H1 (cell line): Measurements from ENCODE around the gene TRMT13. TPM values are rescaled to one million over a fixed set of nuclear protein-coding genes. Genes with fewer than 3 reads are reported as not detected.
A peak's percentile ranks its signal among the peaks of the same experiment; 100 is the strongest.

ENCODE experiments used
- CTCF ChIA-PET: fragments of 300-600 bp; sonication (Branson Sonifier 250); formaldehyde crosslinking; loops from one replicate; lab custom pipeline; 2021; ENCODE audit not compliant: partially characterized antibody; lab: Charles Lee
- POLR2A ChIA-PET: fragments of 300-600 bp; sonication (Branson Sonifier 250); formaldehyde crosslinking; loops from one replicate; lab custom pipeline; 2021; ENCODE audit warnings: inconsistent platforms; ENCODE audit not compliant: partially characterized antibody; lab: Charles Lee
- DNase-seq, 2 experiments: peaks; one replicate each; pipeline versions ENCODE4 v3.0.0 to v3.0.0-alpha.2; 2010 to 2022; ENCODE audit warnings: low spot score in 2 of 2, low read depth in 1 of 2, mixed read lengths in 1 of 2
- FAIRE-seq: peaks from 2 replicates; lab custom pipeline; 2011; peaks lifted over from hg19 to GRCh38; lab: Jason Lieb, UNC
- H2AFZ ChIP-seq: 2 replicates; pipeline ENCODE4 v1.8.1; 2012; ENCODE audit warnings: low read length, inconsistent platforms
- H2AK5ac ChIP-seq: 2 replicates; pipeline ENCODE4 v1.6.1; 2013; ENCODE audit warnings: low read depth, low read length
- H2BK120ac ChIP-seq: replicated peaks from 2 replicates; pipeline ENCODE3; 2013; ENCODE audit warnings: low read depth, low read length, inconsistent platforms
- H2BK12ac ChIP-seq: 2 replicates; pipeline ENCODE4 v1.6.1; 2013; ENCODE audit warnings: low read depth, low read length
- H2BK15ac ChIP-seq: 2 replicates; pipeline ENCODE4 v1.6.1; 2013; ENCODE audit warnings: low read length
- H2BK20ac ChIP-seq: 2 replicates; pipeline ENCODE4 v1.6.1; 2013; ENCODE audit warnings: low read length
- H2BK5ac ChIP-seq: 2 replicates; pipeline ENCODE4 v1.6.1; 2013; ENCODE audit warnings: low read depth, low read length
- H3K14ac ChIP-seq: 2 replicates; pipeline ENCODE4 v1.6.1; 2013; ENCODE audit warnings: inconsistent platforms; ENCODE audit not compliant: insufficient read length
- H3K18ac ChIP-seq: 2 replicates; pipeline ENCODE4 v1.6.1; 2013; ENCODE audit warnings: low read length; ENCODE audit errors: extremely low read depth
- H3K23ac ChIP-seq: 2 replicates; pipeline ENCODE4 v1.6.1; 2013; ENCODE audit warnings: inconsistent platforms; ENCODE audit not compliant: insufficient read length
- H3K23me2 ChIP-seq: 2 replicates; pipeline ENCODE4 v1.6.1; 2013; ENCODE audit warnings: low read depth, low read length
- H3K27ac ChIP-seq: 2 replicates; pipeline ENCODE4 v1.6.1; 2011; ENCODE audit warnings: low read depth, low read length, inconsistent platforms
- H3K27me3 ChIP-seq, 4 experiments: replicated peaks in 1 of 4; 1 replicate in 1 of 4; 2 replicates in 3 of 4; pipeline versions ENCODE4 v1.6.1 to v1.8.1; 2011 to 2013; ENCODE audit warnings: low read length in 3 of 4, mild to moderate bottlenecking in 3 of 4, inconsistent platforms in 2 of 4, mixed read lengths in 2 of 4, moderate library complexity in 1 of 4; ENCODE audit not compliant: control insufficient read depth in 3 of 4, insufficient read depth in 3 of 4; ENCODE audit errors: extremely low read depth in 1 of 4
- H3K36me3 ChIP-seq, 4 experiments: 2 replicates each; pipeline versions ENCODE4 v1.6.1 to v1.8.1; 2011 to 2013; ENCODE audit warnings: mild to moderate bottlenecking in 4 of 4, low read length in 3 of 4, moderate library complexity in 2 of 4, control low read depth in 1 of 4, inconsistent platforms in 1 of 4; ENCODE audit not compliant: insufficient read depth in 4 of 4, control insufficient read depth in 2 of 4
- H3K4ac ChIP-seq: replicated peaks from 2 replicates; pipeline ENCODE3; 2013; ENCODE audit warnings: low read length, low read depth, mixed read lengths, inconsistent platforms; ENCODE audit not compliant: insufficient read length
- H3K4me1 ChIP-seq, 4 experiments: replicated peaks in 1 of 4; 1 replicate in 1 of 4; 2 replicates in 3 of 4; pipeline versions ENCODE4 v1.6.1 to v1.8.1; 2011 to 2013; ENCODE audit warnings: low read length in 3 of 4, inconsistent platforms in 2 of 4, mixed read lengths in 1 of 4; ENCODE audit not compliant: insufficient read depth in 4 of 4, control insufficient read depth in 3 of 4
- H3K4me2 ChIP-seq, 2 experiments: 2 replicates each; pipeline versions ENCODE4 v1.6.1 to v1.8.1; 2011 to 2013; ENCODE audit warnings: low read depth in 2 of 2, low read length in 2 of 2, control low read depth in 1 of 2, inconsistent platforms in 1 of 2, mild to moderate bottlenecking in 1 of 2; ENCODE audit not compliant: insufficient read depth in 1 of 2
- H3K4me3 ChIP-seq, 4 experiments: fragments of 200-600, 300-600 bp in 1 of 4; sonication (generic), shearing (Covaris generic), sonication (Bioruptor Twin) in 1 of 4; 2 replicates each; pipeline versions ENCODE4 v1.5.1 to v1.8.1; 2011 to 2016; ENCODE audit warnings: low read length in 4 of 4, low read depth in 3 of 4, control low read depth in 2 of 4, inconsistent platforms in 2 of 4, mild to moderate bottlenecking in 2 of 4, mixed read lengths in 1 of 4, moderate library complexity in 1 of 4; ENCODE audit not compliant: insufficient read depth in 2 of 4; ENCODE audit errors: extremely low read depth in 1 of 4
- H3K56ac ChIP-seq: replicated peaks from 2 replicates; pipeline ENCODE3; 2013; ENCODE audit warnings: low read depth, mild to moderate bottlenecking, mixed read lengths, low read length, inconsistent platforms; ENCODE audit not compliant: insufficient read length
- H3K79me1 ChIP-seq: 2 replicates; pipeline ENCODE4 v1.6.1; 2013; ENCODE audit warnings: low read depth, low read length, control low read depth
- H3K79me2 ChIP-seq, 2 experiments: 2 replicates each; pipeline versions ENCODE4 v1.6.1 to v1.8.1; 2012 to 2013; ENCODE audit warnings: low read length in 2 of 2, mild to moderate bottlenecking in 2 of 2, inconsistent platforms in 1 of 2; ENCODE audit not compliant: insufficient read depth in 2 of 2, control insufficient read depth in 1 of 2
- H3K9ac ChIP-seq, 4 experiments: replicated peaks in 1 of 4; 1 replicate in 1 of 4; 2 replicates in 3 of 4; pipeline versions ENCODE4 v1.6.1 to v1.8.1; 2011 to 2013; ENCODE audit warnings: low read depth in 3 of 4, low read length in 3 of 4, control low read depth in 2 of 4, mild to moderate bottlenecking in 2 of 4, moderate library complexity in 2 of 4, inconsistent platforms in 1 of 4; ENCODE audit errors: extremely low read depth in 1 of 4
- H3K9me3 ChIP-seq, 2 experiments: 2 replicates each; pipeline versions ENCODE4 v1.6.1 to v1.8.1; 2012 to 2013; ENCODE audit warnings: mild to moderate bottlenecking in 2 of 2, moderate library complexity in 2 of 2, control low read depth in 1 of 2, inconsistent platforms in 1 of 2, low read depth in 1 of 2, low read length in 1 of 2, mixed read lengths in 1 of 2; ENCODE audit not compliant: insufficient read depth in 2 of 2
- H4K20me1 ChIP-seq, 2 experiments: replicated peaks in 1 of 2; 2 replicates each; pipeline versions ENCODE3 to v1.8.1; 2011 to 2013; ENCODE audit warnings: inconsistent platforms in 2 of 2, low read length in 2 of 2, mild to moderate bottlenecking in 1 of 2; ENCODE audit not compliant: insufficient read depth in 2 of 2, control insufficient read depth in 1 of 2
- H4K5ac ChIP-seq: 2 replicates; pipeline ENCODE4 v1.6.1; 2013; ENCODE audit warnings: low read length, low read depth, mixed read lengths, inconsistent platforms; ENCODE audit not compliant: insufficient read length
- H4K8ac ChIP-seq: 2 replicates; pipeline ENCODE4 v1.8.0; 2013; ENCODE audit warnings: mild to moderate bottlenecking, moderate library complexity, low read length, inconsistent platforms; ENCODE audit not compliant: insufficient read depth; ENCODE audit errors: extremely low read depth
- H4K91ac ChIP-seq: replicated peaks from 2 replicates; pipeline ENCODE3; 2013; ENCODE audit warnings: low read length, mixed read lengths, inconsistent platforms; ENCODE audit not compliant: insufficient read length
- EZH2 ChIP-seq: fragments of 200-600 bp; sonication (generic); IDR thresholded peaks from 2 replicates; pipeline ENCODE4 v1.7.1; 2012; ENCODE audit warnings: low read depth, mild to moderate bottlenecking, moderate library complexity, low read length, inconsistent platforms; ENCODE audit not compliant: severe bottlenecking
- FOSL1 ChIP-seq: IDR thresholded peaks from 2 replicates; pipeline ENCODE4 v1.6.1; 2011; ENCODE audit warnings: mild to moderate bottlenecking, low read depth, low read length, moderate library complexity; ENCODE audit not compliant: insufficient read depth
- RAD21 ChIP-seq, 2 experiments: IDR thresholded peaks in 1 of 2; conservative IDR thresholded peaks in 1 of 2; 2 replicates each; pipeline ENCODE4 v1.6.1; 2011; ENCODE audit warnings: low read depth in 2 of 2, low read length in 2 of 2, improper control_type of control experiment in 1 of 2, inconsistent platforms in 1 of 2, mild to moderate bottlenecking in 1 of 2, moderate library complexity in 1 of 2
- YY1 ChIP-seq: IDR thresholded peaks from 2 replicates; pipeline ENCODE4 v1.6.1; 2011; ENCODE audit warnings: low read depth, mild to moderate bottlenecking, low read length
- WGBS, 2 experiments: shearing (Covaris generic) in 1 of 2; methylation state at CpG; one replicate each; pipeline versions ENCODE4 v1.1.6 to v1.1.7; 2013 to 2015; ENCODE audit warnings: low lambda C conversion rate in 2 of 2, mixed read lengths in 2 of 2, inconsistent platforms in 1 of 2, low coverage in 1 of 2, missing lambda C conversion rate in 1 of 2; ENCODE audit not compliant: insufficient replicate concordance in 2 of 2, insufficient coverage in 1 of 2, insufficient read length in 1 of 2; ENCODE audit errors: extremely low coverage in 1 of 2, missing lambda C conversion rate in 1 of 2; 5-methylcytosine and 5-hydroxymethylcytosine counted together
- polyA plus RNA-seq, 7 experiments: library from polyadenylated mRNA; depleted of rRNA in 3 of 7; stranded (reverse) in 5 of 7; unstranded in 2 of 7; fragments of >200 nt in 5 of 7; fragments of 200-250 nt in 2 of 7; gene quantifications; 1 replicate in 5 of 7; 2 replicates in 1 of 7; 4 replicates in 1 of 7; pipeline versions ENCODE4 v1.2.1 to v1.2.3, GENCODE V29; 2011 to 2013; ENCODE audit warnings: missing spikeins in 2 of 7, mixed read lengths in 2 of 7
- total RNA-seq: library from RNA; stranded (reverse); fragmentation: NEBNext Ultra II Directional; extraction: Animal tissue kit (Norgen Biotek cat#: 25700); gene quantifications from 2 replicates; pipeline ENCODE4 v1.2.1, GENCODE V29; 2021
- TF ChIP-seq, protein P1 (sequence below): IDR thresholded peaks from 2 replicates; pipeline ENCODE4 v1.6.1; 2011; ENCODE audit warnings: low read length, improper control_type of control experiment

Gene TRMT13
- total and polyA plus RNA-seq, 2 of the 8 experiments (the other 6 are each of a cell fraction or from before 2014, with no cell fraction given): 3.6 to 14.8 TPM

DNA sequence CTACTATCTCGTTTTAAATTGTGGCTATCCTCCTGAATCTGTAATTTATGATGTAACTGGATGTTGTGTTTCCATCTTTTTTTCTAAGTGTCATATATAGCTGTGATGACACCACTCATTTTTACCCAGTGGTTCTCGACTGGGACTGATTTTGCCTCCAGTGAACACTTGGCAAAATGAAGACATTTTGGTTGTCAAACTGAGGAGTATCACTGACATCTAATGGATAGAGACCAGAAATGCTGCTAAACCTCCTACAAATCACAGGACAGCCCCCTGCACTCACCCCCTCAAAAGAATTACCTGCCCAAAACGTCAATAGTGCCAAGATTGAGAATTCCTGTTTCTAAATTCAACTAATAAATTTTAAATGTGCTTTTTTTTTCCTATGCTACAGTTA is 1.9 kb downstream of the TRMT13 start:
- Histone ChIP-seq H4K5ac (no peak overlapping the region), H3K27ac (no peak overlapping the region), H3K27me3 (no peaks in the 10 kb centered on the region), H3K56ac (no peak overlapping the region), H2AFZ (no peak overlapping the region), H3K23ac (no peak overlapping the region), H3K4ac (no peak overlapping the region), H2BK20ac (no peak overlapping the region), H3K79me2 (peaks cover 9 to 42% of the 10 kb centered on the region in 2 experiments), H4K8ac (no peak overlapping the region), H4K91ac (no peak overlapping the region), H3K18ac (no peak overlapping the region), H3K4me3 (no peak overlapping the region), H3K23me2 (no peaks in the 10 kb centered on the region), H4K20me1 (peaks cover 0 to 3% of the 10 kb centered on the region in 2 experiments), H2AK5ac (no peak overlapping the region), H3K14ac (no peak overlapping the region), H2BK5ac (no peak overlapping the region), H3K36me3 (peaks cover 0 to 23% (median 12%) of the 10 kb centered on the region in 4 experiments; a peak in 4 of 8 replicates), H2BK12ac (no peak overlapping the region), H3K4me2 (no peak overlapping the region), H2BK120ac (no peak overlapping the region), H3K79me1 (no peaks in the 10 kb centered on the region; the same call in 1 of the 2 replicates), H2BK15ac (no peak overlapping the region), H3K4me1 (peaks cover 0 to 5% (median 0%) of the 10 kb centered on the region in 4 experiments; a peak in 2 of 7 replicates), H3K9me3 (no peaks in the 10 kb centered on the region), H3K9ac (no peak overlapping the region)
- 89% methylated on average over 3 of the region's 3 CpGs; no CpG with 5 or more reads in 1 of the 2 experiments for WGBS, 2 experiments
- POLR2A ChIA-PET: interaction anchor here (0.6 kb wide), 1 partner anchor 214 kb away, joined by 3 read pairs; no protein-coding TSS in a partner anchor
- DNase-seq: no peak
- FAIRE-seq: no peak
- CTCF ChIA-PET: interaction anchor here (0.6 to 1.1 kb wide), 2 partner anchors 131 to 1838 kb away, joined by 3 read pairs; partner anchors contain the start of gene RTCA
- no peak for TF ChIP-seq YY1
- TF ChIP-seq, protein P1, sequence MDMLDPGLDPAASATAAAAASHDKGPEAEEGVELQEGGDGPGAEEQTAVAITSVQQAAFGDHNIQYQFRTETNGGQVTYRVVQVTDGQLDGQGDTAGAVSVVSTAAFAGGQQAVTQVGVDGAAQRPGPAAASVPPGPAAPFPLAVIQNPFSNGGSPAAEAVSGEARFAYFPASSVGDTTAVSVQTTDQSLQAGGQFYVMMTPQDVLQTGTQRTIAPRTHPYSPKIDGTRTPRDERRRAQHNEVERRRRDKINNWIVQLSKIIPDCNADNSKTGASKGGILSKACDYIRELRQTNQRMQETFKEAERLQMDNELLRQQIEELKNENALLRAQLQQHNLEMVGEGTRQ: no peak
- TF ChIP-seq EZH2: no peak
- TF ChIP-seq FOSL1: no peak
- peak in 1 of 2 experiments; percentile 16; a peak in 1 of 4 replicates for TF ChIP-seq RAD21 (IDR thresholded peaks at IDR 0.05 in 1 of 2, conservative IDR thresholded peaks at IDR 0.05 in 1 of 2; ENCODE audit: low read depth in 2 of 2, low read length in 2 of 2)
